Stimulated activated CD8-positive, alpha-beta memory T cell treated with anti-CD3 and anti-CD28 coated beads, Interleukin-7, amount 100 ng/mL, for 1 hour (primary cell): Measurements from ENCODE around the gene ABCC4.

Experiments
- DNase-seq, 2 donors: peaks; one replicate each; pipeline ENCODE4 v3.0.0-alpha.2; 2020; ENCODE audit warnings: low read depth in 2 of 2

The ABCC4 gene

DNA sequence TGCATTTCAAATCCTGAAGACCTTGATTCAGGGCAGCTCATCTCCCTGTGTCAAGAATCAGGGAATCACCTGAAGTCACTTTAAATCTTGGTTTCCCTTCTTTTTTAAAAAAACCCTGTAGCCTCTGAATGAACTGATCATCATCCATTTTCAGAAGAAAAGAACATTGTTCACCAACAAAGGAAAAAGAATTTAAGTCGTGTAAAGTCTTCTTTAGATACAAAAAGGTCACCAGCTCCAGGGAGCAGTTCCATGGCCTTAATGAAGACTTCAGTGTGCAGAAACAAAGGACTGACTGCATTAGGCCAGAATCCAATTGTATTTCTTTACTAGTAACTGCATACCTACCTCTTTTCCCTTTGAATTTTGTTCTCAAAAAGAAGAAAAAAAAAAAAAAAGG, 245.0 kb downstream of the ABCC4 start:
- no peak for DNase-seq

DNA sequence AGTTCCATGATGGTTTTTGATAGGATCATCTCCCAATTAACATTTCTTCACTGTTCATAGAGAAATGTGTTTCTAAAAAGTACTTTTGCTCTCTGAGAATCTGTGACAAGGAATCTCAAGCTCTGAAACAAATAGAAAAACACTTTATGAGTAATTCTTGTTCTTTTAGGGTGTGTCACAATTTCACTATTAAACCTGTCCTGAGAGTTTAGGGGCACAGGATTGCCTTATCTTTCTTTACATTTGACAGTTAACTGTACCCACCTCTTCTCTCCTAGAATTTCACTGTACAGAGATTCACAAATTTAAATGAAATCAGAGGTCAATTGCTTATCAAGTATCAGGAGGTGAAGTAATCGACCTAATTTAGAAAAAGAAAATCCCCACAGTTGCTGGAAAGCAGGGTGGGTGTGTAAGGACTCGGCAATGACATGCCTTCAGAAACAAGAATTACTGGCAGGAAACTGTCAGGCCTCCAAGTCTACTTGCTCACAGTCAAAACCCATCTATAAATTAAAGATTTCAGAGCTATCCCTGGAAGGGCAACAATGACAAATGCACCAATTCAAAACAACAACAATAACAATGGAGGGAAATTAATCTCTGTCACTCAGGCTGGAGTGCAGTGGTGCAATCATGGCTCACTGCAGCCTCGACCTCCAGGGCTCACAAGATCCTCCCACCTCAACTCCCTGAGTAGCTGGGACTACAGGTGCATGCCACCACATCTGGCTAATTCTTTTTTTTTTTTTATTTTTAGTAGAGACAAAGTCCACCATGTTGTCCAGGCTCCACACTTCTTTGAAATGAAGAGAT, 250.2 kb downstream of the ABCC4 start:
- DNase-seq = no peak

DNA sequence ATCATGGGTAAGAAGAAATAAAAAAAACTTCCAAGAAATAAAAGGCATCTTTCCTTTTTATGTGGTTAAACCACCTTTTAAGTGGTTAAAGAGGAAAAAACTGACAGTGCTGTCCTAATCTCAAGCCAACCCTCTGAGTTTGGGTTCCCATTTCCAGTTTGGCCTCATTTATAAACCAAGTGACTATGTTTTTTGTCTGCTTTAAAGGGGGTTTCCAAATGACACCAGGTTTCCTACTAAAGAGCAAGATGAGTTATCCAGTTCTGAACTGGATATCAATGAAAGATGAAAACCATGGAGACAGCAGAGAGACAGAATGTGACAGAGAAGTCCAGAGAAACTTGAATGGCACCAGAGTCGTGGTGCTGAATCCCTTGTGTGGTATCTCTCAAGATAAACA, 251.5 kb downstream of the ABCC4 start:
- DNase-seq = no peak

DNA sequence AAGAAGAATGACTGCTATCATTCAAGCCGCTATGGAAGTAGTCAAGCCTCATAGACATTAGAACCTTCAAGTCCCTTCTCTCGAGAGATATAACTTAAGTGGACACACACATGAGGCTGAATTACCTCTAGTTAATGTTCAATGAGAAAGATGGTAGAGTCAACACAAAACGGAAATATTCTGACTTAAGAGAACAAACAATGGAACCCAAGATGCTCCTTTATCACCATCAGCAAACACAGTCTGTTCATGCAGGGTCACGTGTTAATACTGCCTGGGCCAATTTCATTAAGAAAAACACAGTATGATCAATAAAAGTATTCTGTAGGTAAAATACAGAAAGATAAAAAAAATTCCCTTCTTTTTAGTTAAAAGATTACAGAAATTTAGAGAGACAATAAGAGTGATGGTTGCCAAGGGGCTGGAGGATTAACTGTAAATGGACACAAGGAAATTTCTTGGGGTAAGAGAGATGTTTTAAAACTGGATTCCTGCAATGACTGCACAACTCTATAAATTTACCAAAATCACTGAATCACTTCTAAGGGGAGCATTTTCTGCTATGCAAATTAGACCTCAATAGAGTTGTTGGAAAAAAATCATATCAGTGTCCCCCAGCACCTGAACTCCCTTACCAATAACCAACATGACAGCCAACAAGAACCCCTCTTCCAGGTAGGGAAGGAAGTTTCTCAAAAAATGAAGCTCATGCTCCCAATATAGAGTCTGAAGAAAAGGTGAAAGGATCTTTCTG, 256.6 kb downstream of the ABCC4 start:
- DNase-seq = no peak

DNA sequence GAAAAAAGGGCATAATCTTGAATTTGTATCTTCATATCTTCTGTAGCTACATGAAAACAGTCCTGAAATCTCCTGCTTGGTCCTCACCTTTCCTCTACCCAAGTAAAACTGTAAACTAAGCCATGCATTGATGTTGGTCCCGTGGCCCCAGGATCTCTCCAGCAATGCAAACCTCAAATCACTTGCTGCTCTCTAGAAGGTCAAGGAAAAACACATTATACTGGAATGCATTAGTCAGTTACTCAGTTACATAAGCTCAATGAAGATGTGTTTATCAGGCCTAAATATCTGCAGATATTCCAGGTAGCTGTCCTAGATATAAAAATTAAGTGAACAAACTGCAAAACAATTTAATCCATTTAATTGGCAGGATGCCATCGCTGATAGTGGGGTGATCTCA, 261.8 kb downstream of the ABCC4 start:
- DNase-seq = no peak

DNA sequence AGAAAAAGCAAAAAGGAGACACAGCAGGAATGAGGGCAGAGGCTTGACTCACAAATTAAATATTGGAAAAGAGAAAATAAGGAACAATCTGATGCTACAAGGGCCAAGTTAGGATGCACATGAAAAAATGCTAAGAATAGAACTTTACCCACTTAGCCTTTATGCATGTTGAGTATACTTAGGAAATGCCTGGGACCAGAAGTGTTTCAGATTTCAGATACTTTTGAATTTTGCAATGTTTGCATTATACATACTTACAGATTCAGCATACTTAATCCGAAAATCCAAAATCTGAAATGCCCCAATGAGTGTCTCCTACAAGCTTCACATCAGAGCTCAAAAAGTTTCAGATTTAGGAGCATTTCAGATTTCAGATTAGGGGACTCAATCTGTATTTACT, 262.3 kb downstream of the ABCC4 start:
- DNase-seq = no peak

DNA sequence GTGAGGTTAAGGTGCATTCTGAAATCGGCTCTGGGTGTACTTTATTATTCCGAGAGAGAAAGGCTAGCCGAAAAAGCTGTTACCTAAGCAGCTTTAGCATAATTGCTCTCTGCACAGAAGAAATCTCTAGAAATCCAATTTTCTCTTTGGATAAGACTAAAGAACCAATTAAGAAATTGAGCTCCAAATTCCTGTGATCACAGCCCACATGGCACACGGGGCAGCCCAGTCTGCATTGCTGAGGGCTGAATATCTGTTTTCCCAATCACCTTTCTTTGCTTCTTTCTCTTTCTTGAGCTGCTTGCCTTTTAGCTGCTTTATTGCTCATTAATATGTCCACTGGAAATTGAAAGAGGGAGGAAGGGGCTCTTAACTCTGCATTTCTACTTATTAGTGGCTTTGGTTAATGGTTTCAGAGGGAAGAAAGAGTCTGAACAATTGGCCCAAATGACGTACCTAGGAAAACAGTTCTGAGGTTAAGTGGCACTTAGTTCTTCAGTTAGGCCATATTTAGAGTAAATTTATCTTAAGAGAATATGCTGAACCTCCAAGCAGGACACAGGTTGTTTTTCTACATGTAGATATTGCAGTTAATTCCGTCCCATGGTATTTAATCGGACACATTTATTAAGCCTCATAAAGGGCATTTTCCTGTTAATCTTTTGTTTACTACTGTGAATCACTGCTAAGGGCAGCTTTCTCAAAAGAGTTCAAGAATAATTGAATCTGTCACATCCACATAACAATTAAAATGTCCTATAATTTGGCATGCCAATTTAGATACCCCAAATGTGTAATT, 265.7 kb downstream of the ABCC4 start:
- no peak for DNase-seq

DNA sequence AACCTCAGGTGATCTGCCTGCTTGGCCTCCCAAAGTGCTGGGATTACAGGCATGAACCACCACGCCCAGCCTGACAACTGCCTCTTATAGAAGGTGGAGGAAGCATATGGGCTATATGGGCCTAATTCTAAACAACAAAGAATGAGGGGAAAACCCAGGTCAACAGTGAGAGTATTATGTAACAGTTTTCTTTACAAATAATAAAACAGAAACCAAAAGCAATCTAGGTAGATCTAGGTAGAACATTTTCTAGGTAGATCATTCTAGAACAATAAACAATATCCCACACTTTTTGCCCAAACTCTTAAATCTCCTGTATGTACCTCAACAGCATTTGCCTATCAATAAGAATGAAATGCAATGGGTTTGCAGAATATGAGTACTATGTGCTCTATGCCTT, 267.4 kb downstream of the ABCC4 start:
- DNase-seq = no peak

DNA sequence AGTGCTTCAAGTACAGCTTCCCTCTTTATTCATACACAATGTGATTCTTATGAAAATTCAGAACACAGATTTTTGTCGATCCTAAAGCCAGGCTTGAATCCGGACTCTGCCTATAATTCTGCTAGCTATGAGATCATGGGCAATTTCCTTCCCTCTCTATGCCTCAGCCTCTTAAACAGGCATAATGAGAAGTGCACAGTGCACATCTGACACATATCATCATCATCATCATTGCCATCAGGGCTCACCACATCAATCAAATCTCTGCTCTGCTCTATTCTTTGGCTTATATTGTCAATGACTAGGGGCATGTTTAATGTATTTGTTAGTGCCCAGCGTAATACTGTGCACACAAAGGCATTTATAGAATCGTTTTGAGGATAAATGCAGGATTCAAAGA, 269.1 kb downstream of the ABCC4 start:
- no peak for DNase-seq

DNA sequence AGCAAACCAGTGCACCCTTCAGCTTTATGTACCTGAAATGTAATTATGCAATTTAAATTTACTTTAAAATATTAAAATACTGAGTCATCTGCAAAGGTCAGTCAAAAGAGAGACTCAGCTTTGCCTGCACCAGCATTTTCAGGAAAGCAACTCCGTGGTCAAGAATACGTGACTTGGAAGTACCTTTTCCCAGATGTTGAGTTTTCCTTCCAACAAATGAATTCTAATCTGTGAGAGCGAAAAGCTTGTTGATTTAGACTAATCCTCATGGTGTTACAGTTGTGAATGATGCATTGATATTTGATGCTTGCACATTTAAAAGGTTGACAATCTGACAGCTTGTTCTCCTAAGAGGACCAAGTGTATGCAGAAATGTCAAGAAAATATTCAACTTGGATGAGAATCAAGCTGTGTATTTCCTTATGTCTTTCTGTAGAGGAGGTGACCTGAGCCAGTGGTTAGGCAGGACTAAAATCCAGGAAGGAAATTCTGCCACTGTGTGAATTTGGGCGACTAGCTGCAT, 270.4 kb downstream of the ABCC4 start:
- no peak for DNase-seq

DNA sequence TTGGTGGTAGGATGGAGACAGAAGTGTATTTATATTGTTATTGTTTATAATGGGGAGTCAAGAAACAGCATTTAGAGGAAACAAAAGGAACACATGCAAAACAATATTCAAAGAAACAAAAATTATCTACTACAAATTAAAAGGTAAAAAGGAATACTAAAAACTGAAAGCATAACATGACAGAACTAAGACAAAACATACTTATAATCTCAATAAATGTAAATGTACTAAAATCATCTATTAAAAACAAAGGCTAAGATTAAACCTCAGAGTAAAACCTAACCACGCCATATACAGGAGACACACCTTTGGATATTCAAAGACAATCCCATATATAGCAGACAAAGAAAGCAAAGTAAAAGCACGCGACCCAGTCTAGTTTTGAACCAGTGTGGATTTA, 273.6 kb downstream of the ABCC4 start:
- no peak for DNase-seq

DNA sequence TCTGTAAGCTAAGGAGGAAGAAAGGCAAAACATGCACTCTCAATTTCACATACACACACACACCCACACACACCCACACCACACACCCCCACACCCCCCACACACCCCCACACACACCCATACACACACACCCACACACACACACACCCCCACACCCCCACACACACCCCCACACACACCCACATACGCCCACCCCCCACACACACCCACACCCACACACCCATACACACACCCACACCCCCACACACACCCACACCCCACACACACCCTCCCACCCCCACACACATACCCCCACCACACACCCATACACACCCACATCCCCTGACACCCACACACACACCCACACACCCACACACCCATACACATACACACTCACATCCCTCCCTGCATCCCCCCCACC, 276.1 kb downstream of the ABCC4 start:
- DNase-seq = no peak

DNA sequence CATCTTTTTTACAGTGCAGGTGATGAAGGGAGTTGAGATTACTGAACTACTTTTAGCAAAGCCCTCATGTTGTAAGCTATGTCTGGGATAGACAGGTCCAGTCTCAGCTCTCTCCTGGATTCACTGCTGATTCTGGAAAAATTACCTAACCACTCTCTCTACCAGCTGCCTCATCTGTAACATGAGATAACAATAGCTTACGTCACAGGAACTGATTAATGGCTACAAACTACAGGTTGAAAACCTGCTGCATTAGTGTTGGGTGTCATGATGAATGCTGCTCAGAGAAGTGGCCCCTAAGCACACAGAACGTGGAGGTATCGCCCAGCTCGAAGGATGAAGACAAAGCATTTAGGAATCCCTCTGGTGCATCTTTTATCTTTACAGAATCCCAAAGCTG, 277.8 kb downstream of the ABCC4 start:
- DNase-seq = no peak

DNA sequence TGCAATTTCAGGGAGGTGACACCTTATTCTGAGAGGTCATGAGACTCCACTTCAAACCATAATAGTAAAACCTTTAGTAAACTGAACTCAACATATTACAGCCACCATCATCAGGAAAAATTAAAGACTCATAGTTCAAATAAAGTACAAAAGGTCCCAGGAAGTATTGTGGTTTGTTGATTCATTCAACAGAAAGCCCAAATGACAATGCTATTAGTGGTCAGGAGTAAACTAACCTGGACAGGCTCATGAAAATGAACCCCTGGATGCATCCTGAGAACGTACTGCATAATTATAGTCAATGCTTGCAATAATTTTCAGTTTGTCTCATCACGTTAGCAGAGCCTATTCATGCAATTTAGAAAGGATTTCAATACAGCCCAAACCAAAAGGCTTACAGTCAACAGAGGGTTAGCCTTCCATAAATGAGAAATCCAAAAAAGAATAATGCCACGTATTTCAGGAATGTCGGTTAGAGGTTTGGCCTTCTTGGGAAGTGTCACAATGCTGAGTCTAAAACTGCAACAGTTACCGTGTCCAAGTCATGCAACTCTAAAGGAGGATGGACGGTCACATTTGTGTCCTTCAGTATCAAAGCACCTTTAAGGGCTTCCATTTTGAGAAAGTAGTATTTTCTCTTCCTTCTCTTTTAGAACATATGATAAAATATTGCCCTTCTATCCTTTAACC, 280.8 kb downstream of the ABCC4 start:
- no peak for DNase-seq

DNA sequence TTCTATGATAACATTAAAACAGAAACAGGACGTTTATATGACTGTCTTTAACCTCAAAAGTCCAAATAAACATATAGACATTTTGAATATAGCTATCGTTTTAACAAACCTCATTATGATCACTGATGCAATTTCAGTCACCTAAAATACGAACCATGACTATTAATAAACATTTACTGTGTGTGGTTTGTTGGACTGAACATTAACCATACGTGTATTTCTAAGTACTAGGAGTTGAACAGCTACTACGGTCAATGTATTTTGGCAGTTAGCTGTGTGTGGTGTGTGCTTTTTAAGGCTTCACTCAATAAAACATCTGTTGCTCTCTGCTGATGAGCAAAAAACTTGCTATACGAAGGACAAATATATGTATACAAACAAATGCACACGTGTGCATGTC, 281.4 kb downstream of the ABCC4 start:
- no peak for DNase-seq

DNA sequence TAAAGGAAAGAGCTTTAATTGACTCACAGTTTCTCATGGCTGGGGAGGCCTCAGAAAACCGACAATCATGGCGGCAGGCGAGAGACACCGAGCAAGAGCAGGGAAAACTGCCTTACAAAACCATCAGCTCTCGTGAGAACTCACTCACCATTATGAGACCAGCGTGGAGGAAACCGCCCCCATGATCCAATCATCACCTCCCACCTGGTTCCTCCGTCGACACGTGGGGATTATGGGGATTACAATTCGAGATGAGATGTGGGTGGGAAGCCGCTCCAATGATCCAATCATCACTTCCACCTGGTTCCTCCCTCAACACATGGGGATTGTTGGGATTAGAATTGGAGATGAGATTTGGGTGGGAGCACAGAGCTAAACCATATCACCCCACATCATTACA, 293.9 kb downstream of the ABCC4 start:
- DNase-seq = no peak

DNA sequence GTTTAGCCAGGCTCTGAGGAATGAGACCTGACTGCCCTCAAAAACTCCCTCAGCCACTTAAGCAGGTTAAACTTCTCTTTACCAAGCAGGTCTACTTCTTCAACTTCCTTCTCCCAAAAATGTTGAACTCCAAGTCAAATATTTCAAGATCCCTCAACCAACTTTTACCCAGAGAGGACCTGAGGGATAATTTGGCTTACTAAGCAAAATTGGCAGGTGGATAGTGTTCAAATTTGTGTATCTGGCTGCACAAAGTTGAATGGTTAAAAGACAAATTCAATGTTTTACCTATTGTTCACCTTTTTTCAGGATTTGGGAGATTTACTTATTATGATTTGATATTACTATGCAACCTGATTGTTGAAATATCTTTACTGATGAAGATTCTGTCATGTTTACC, 296.0 kb downstream of the ABCC4 start:
- DNase-seq = no peak

DNA sequence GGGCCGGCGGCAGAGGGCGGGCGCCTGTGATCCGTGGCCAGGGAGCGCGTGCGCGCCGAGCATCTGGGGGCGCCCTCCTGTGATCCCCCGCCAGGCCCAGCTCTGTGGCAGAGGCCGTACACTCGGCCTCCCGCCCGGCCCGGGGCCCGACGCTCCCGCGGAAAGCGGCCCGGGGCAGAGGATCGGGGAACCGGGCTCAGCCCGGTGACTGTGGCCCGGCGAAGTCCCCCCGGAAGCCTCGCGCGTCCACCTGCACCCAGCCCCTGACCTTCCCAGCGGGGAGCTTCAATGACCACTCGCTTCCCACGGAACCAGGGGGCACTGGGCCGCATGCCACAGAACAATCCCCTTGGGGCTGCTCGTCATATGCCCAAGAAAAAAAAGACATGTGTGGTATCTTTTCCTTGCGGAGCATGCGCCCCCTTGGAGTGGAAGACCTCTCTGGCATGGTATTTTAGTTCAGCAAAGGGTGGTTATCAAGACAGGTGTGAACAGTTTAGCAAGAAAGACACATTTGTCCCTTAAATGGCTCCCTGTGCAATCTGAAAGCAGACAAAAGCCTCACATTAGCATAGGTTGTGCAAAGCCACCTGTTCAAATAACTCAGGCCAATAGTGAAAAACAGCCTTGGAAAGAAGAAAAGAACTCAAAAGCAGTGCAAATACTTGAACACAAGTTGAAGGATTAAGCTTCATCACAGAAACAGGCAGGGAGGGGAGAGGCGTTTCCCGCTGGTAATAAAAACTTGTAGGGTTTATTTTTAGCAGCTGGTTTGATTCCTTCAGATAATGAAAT, 298.0 kb downstream of the ABCC4 start:
- DNase-seq = no peak

DNA sequence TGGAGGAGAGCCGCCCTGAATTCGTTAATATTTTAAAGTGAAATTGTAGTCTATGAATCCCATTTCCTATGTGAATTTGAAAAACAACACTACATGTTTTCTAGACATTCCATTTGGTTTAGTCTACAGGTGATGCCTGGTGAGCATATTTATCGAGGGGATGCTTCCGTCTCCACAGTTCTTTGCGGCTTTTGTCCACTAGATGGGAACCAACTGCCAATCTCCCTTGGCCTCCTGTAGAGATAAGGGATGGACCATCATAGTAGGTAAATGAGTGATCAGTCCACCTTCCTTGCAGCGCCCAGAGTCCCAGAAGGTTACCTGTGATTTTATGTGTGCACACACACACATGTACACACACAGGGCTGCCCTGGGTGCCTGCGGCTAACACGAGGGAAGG, 299.1 kb downstream of the ABCC4 start:
- no peak for DNase-seq

DNA sequence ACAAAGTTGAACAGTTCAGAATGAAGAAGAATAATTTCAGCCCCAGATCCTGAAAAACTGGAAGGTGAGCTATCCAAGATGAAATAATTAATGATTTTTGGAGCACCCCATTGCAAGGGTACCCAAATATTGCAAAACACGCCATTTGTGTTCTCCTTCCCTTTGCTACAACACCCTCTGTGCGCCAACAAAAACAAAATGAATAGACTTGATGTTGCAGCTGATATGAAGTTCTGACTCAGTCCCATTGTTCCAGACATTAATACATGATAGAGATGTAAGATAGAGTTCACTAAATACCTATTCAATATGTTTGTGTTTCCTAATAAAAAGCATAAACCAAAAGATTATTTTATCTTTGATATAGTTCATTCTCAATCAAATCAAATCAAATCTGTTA, 301.4 kb downstream of the ABCC4 start:
- DNase-seq = no peak

DNA sequence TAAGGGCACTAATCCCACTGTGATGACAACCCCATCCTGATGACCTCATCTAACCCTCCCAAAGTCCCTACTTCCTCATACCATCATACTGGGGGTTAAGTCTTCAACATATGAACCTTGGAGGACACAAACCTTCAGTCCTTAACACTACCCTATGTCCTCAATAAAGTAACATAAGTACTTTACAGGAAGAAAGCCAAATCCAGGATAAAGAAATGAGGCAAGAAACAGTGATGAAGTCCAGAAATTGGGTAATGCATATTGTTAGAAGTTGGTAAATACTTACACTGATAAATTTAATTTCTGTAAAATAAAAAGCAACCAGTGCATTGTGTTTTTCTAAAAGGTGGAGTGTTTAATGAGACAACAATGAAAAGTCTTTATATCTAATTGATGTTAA, 304.1 kb downstream of the ABCC4 start:
- DNase-seq = no peak
